Measurements from ENCODE around the gene SYNJ1.
"Not testable (repeated sequence)": the region's sequence is repeated elsewhere in the genome, so short reads cannot be mapped to it uniquely, and the experiment has no call there.

DNA sequence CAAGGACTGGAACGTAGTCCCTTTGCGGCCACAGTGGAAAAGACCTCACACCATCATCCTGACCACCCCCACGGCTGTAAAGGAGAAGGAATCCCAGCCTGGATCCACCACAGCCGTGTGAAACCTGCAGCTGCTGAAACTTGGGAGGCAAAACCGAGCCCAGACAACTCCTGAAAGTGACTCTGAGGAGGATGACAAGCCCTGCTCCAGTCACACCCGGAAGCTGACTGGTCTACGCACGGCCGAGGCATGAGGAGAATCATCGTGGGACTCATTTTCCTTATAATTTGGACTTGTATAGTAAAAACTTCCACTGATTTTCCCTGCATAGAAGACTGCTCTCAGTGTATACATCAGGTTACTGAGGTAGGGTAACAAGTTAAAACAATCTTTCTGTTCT, 65.8 kb downstream of the SYNJ1 start:
- TF ChIP-seq, protein P1, sequence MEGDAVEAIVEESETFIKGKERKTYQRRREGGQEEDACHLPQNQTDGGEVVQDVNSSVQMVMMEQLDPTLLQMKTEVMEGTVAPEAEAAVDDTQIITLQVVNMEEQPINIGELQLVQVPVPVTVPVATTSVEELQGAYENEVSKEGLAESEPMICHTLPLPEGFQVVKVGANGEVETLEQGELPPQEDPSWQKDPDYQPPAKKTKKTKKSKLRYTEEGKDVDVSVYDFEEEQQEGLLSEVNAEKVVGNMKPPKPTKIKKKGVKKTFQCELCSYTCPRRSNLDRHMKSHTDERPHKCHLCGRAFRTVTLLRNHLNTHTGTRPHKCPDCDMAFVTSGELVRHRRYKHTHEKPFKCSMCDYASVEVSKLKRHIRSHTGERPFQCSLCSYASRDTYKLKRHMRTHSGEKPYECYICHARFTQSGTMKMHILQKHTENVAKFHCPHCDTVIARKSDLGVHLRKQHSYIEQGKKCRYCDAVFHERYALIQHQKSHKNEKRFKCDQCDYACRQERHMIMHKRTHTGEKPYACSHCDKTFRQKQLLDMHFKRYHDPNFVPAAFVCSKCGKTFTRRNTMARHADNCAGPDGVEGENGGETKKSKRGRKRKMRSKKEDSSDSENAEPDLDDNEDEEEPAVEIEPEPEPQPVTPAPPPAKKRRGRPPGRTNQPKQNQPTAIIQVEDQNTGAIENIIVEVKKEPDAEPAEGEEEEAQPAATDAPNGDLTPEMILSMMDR (IDR thresholded peaks at IDR 0.05) = not testable (repeated sequence)
- TF ChIP-seq POLR2A, EP300 (IDR thresholded peaks at IDR 0.05): not testable (repeated sequence)

Measured in tibial nerve (tissue), 4 donors.